IMR-90 (cell line): ENCODE measurements around the gene TEX48. TPM values are rescaled to one million over a fixed set of nuclear protein-coding genes. Genes with fewer than 3 reads are reported as not detected.

Source experiments
- ATAC-seq: fragments of 200-7000 bp; cut with Tn5 transposase; 2 replicates; pipeline ENCODE4 v1.9.1; 2020; ENCODE audit warnings: low read depth, mild to moderate bottlenecking, moderate library complexity
- BruUV-seq: library from RNA; stranded (reverse); fragments of 400-500 nt; replicated peaks from 2 replicates; lab custom pipeline; 2021; lab: Mats Ljungman, UMichigan
- CTCF ChIA-PET: fragments of 300-600 bp; formaldehyde crosslinking; extraction: SDS; loops from one replicate; lab custom pipeline; 2021; ENCODE audit warnings: antibody characterized with exemption; lab: Yijun Ruan, JAX
- POLR2A ChIA-PET: fragments of 300-600 bp; sonication (Branson Sonifier 250); formaldehyde crosslinking; loops from one replicate; lab custom pipeline; 2022; ENCODE audit warnings: antibody characterized with exemption; ENCODE audit not compliant: unreplicated experiment; lab: Charles Lee
- DNase-seq: peaks from one replicate; pipeline ENCODE4 v3.0.0; 2013
- H2AFZ ChIP-seq: replicated peaks from 2 replicates; pipeline ENCODE3; 2013; ENCODE audit warnings: low read length, mild to moderate bottlenecking; ENCODE audit not compliant: poor library complexity
- H2AK5ac ChIP-seq: 2 replicates; pipeline ENCODE4 v1.6.1; 2013; ENCODE audit warnings: low read depth, low read length, inconsistent platforms
- H2AK9ac ChIP-seq: replicated peaks from 2 replicates; pipeline ENCODE3; 2013; ENCODE audit warnings: mild to moderate bottlenecking, low read depth, low read length, moderate library complexity; ENCODE audit not compliant: poor library complexity
- H2BK120ac ChIP-seq: 2 replicates; pipeline ENCODE4 v1.6.1; 2013; ENCODE audit warnings: low read depth, low read length, inconsistent platforms
- H2BK15ac ChIP-seq: 3 replicates; pipeline ENCODE4 v1.6.1; 2013; ENCODE audit warnings: low read depth, low read length, inconsistent platforms
- H2BK20ac ChIP-seq: 2 replicates; pipeline ENCODE4 v1.6.1; 2013; ENCODE audit warnings: low read depth, mild to moderate bottlenecking, inconsistent platforms, low read length, moderate library complexity
- H2BK5ac ChIP-seq: 2 replicates; pipeline ENCODE4 v1.6.1; 2013; ENCODE audit warnings: mild to moderate bottlenecking, low read depth, low read length, inconsistent platforms; ENCODE audit not compliant: poor library complexity, severe bottlenecking
- H3K14ac ChIP-seq: replicated peaks from 2 replicates; pipeline ENCODE4 v1.6.1; 2013; ENCODE audit warnings: low read depth, low read length, inconsistent platforms
- H3K18ac ChIP-seq: 2 replicates; pipeline ENCODE4 v1.6.1; 2013; ENCODE audit warnings: low read depth, low read length, control low read depth
- H3K23ac ChIP-seq: 2 replicates; pipeline ENCODE4 v1.6.1; 2013; ENCODE audit warnings: low read depth, low read length, inconsistent platforms
- H3K27ac ChIP-seq: 2 replicates; pipeline ENCODE4 v1.5.1; 2013; ENCODE audit warnings: mild to moderate bottlenecking, control low read depth, low read length; ENCODE audit not compliant: insufficient read depth
- H3K27me3 ChIP-seq: 2 replicates; pipeline ENCODE4 v1.6.1; 2013; ENCODE audit warnings: low read length; ENCODE audit not compliant: control insufficient read depth, insufficient read depth
- H3K36me3 ChIP-seq: 2 replicates; pipeline ENCODE4 v1.6.1; 2013; ENCODE audit warnings: low read length, mixed read lengths; ENCODE audit not compliant: control insufficient read depth, insufficient read depth
- H3K4ac ChIP-seq: 2 replicates; pipeline ENCODE4 v1.6.1; 2013; ENCODE audit warnings: low read depth, low read length, inconsistent platforms
- H3K4me1 ChIP-seq: 2 replicates; pipeline ENCODE4 v1.6.1; 2013; ENCODE audit warnings: low read length, mixed read lengths; ENCODE audit not compliant: control insufficient read depth, insufficient read depth
- H3K4me2 ChIP-seq: 2 replicates; pipeline ENCODE4 v1.6.1; 2013; ENCODE audit warnings: low read depth, mild to moderate bottlenecking, control low read depth, low read length, moderate library complexity
- H3K4me3 ChIP-seq: 2 replicates; pipeline ENCODE4 v1.5.1; 2013; ENCODE audit warnings: low read depth, mild to moderate bottlenecking, control low read depth, low read length, moderate library complexity; ENCODE audit not compliant: insufficient read depth
- H3K56ac ChIP-seq: 2 replicates; pipeline ENCODE4 v1.6.1; 2013; ENCODE audit warnings: low read length, inconsistent platforms; ENCODE audit not compliant: insufficient read depth; ENCODE audit errors: extremely low read depth
- H3K79me1 ChIP-seq, 2 experiments: 2 replicates each; pipeline ENCODE4 v1.6.1; 2013; ENCODE audit warnings: low read length in 2 of 2, inconsistent platforms in 1 of 2, low read depth in 1 of 2
- H3K9ac ChIP-seq: 2 replicates; pipeline ENCODE4 v1.6.1; 2013; ENCODE audit warnings: low read depth, low read length, control low read depth
- H3K9me1 ChIP-seq: 2 replicates; pipeline ENCODE4 v1.6.1; 2013; ENCODE audit warnings: low read length, inconsistent platforms; ENCODE audit not compliant: insufficient read depth
- H3K9me3 ChIP-seq: 2 replicates; pipeline ENCODE4 v1.6.1; 2013; ENCODE audit warnings: low read length; ENCODE audit not compliant: control insufficient read depth, insufficient read depth
- H4K20me1 ChIP-seq: 2 replicates; pipeline ENCODE4 v1.6.1; 2013; ENCODE audit warnings: low read length, inconsistent platforms; ENCODE audit not compliant: insufficient read depth
- H4K5ac ChIP-seq: 2 replicates; pipeline ENCODE4 v1.6.1; 2013; ENCODE audit warnings: mild to moderate bottlenecking, low read depth, low read length, control low read depth
- H4K8ac ChIP-seq, 2 experiments: 2 replicates each; pipeline ENCODE4 v1.6.1; 2013; ENCODE audit warnings: low read depth in 2 of 2, low read length in 2 of 2, control low read depth in 1 of 2, inconsistent platforms in 1 of 2
- H4K91ac ChIP-seq: 2 replicates; pipeline ENCODE4 v1.6.1; 2013; ENCODE audit warnings: low read depth, low read length, inconsistent platforms; ENCODE audit not compliant: insufficient read depth
- BHLHE40 ChIP-seq: fragments of 150-350 bp; IDR thresholded peaks from 2 replicates; pipeline ENCODE4 v1.6.1; 2016; ENCODE audit warnings: mild to moderate bottlenecking, low read depth, low read length
- CEBPB ChIP-seq: IDR thresholded peaks from 2 replicates; pipeline ENCODE4 v1.6.1; 2012; ENCODE audit warnings: low read depth, low read length, improper control_type of control experiment
- CHD1 ChIP-seq: IDR thresholded peaks from 2 replicates; pipeline ENCODE4 v1.6.1; 2012; ENCODE audit warnings: low read depth, low read length, improper control_type of control experiment
- CTCF ChIP-seq: conservative IDR thresholded peaks from 2 replicates; pipeline ENCODE4 v1.5.1; 2012; ENCODE audit warnings: mild to moderate bottlenecking, low read depth, low read length, improper control_type of control experiment
- MAZ ChIP-seq: IDR thresholded peaks from 2 replicates; pipeline ENCODE4 v1.6.1; 2012; ENCODE audit warnings: low read depth, mild to moderate bottlenecking, low read length, improper control_type of control experiment, moderate library complexity, borderline replicate concordance
- MXI1 ChIP-seq: IDR thresholded peaks from 2 replicates; pipeline ENCODE4 v1.6.1; 2012; ENCODE audit warnings: low read depth, mild to moderate bottlenecking, low read length, moderate library complexity, borderline replicate concordance
- NFE2L2 ChIP-seq: fragments of 150-350 bp; IDR thresholded peaks from 2 replicates; pipeline ENCODE4 v1.6.1; 2016; ENCODE audit warnings: low read depth, mild to moderate bottlenecking, low read length
- POLR2A ChIP-seq: IDR thresholded peaks from 2 replicates; pipeline ENCODE4 v1.6.1; 2012; ENCODE audit warnings: mild to moderate bottlenecking, low read depth, low read length
- RAD21 ChIP-seq: IDR thresholded peaks from 2 replicates; pipeline ENCODE4 v1.6.1; 2012; ENCODE audit warnings: low read length, improper control_type of control experiment
- RCOR1 ChIP-seq: IDR thresholded peaks from 2 replicates; pipeline ENCODE4 v1.6.1; 2012; ENCODE audit warnings: mild to moderate bottlenecking, low read length, improper control_type of control experiment; ENCODE audit not compliant: insufficient replicate concordance
- RFX5 ChIP-seq: IDR thresholded peaks from 2 replicates; pipeline ENCODE4 v1.8.0; 2012; ENCODE audit warnings: low read depth, mild to moderate bottlenecking, low read length, moderate library complexity
- SMC3 ChIP-seq: fragments of 150-350 bp; IDR thresholded peaks from 2 replicates; pipeline ENCODE4 v1.6.1; 2016; ENCODE audit warnings: low read depth, mild to moderate bottlenecking, antibody characterized with exemption, low read length, moderate library complexity
- WGBS, 2 experiments: methylation state at CpG; one replicate each; pipeline versions ENCODE4 v1.1.5 to v1.1.7; 2013; ENCODE audit warnings: missing lambda C conversion rate in 2 of 2; ENCODE audit not compliant: insufficient read length in 1 of 2; ENCODE audit errors: extremely low coverage in 2 of 2; 5-methylcytosine and 5-hydroxymethylcytosine counted together
- dilution Hi-C: fragments of 300-500 bp; cut with HindIII; formaldehyde crosslinking; loops from one replicate; pipeline ENCODE4 v1.14.3; 2018; ENCODE audit warnings: low sequenced_read_pairs; ENCODE audit not compliant: unreplicated experiment
- in situ Hi-C: fragments of 300-500 bp; cut with MboI; formaldehyde crosslinking; loops from 3 replicates; pipeline ENCODE4 v1.14.3; 2019; ENCODE audit warnings: low sequenced_read_pairs, inconsistent platforms, mixed read lengths
- intact Hi-C: fragments of 100-400 bp; cut with micrococcal nuclease; formaldehyde crosslinking; loops from 2 replicates; pipeline ENCODE4 v1.10.0; 2022
- polyA plus RNA-seq, 3 experiments: library from polyadenylated mRNA; depleted of rRNA; stranded (reverse); fragments of >200 nt; gene quantifications; 2 replicates each; pipeline ENCODE4 v1.2.3, GENCODE V29; 2012; ENCODE audit warnings: low replicate concordance in 1 of 3
- total RNA-seq: library from RNA; depleted of rRNA; stranded (reverse); fragments of >200 nt; gene quantifications from 2 replicates; pipeline ENCODE4 v1.2.3, GENCODE V29; 2012
- TF ChIP-seq, protein P1 (sequence below): fragments of 150-350 bp; IDR thresholded peaks from 2 replicates; pipeline ENCODE4 v1.6.1; 2017; ENCODE audit warnings: mild to moderate bottlenecking, antibody characterized with exemption, low read length, low read depth
- TF ChIP-seq, protein P2 (sequence below): fragments of 150-350 bp; IDR thresholded peaks from 2 replicates; pipeline ENCODE4 v1.6.1; 2016; ENCODE audit warnings: low read depth, mild to moderate bottlenecking, low read length, moderate library complexity, borderline replicate concordance

TEX48 gene
- total and polyA plus RNA-seq, 2 of the 4 experiments (the other 2 are of a cell fraction), result not detected

- no peak overlapping the region for H4K8ac ChIP-seq
- H2BK15ac ChIP-seq, result no peak overlapping the region
- no peak overlapping the region for H2BK5ac ChIP-seq
- H3K27me3 ChIP-seq, result no peaks in the 10 kb centered on the region
- no TSS peak for BruUV-seq
- H3K4me3 ChIP-seq, result no peak overlapping the region
- POLR2A ChIA-PET, result interaction anchor here (0.7 kb wide), 1 partner anchor 29 kb away, joined by 6 read pairs; the partner anchor contains the start of gene ATP6V1G1
- no peak overlapping the region for H3K27ac ChIP-seq
- DNase-seq (no peak), ATAC-seq (no peak)
- H3K14ac ChIP-seq, result no peak overlapping the region
- no peak overlapping the region for H4K5ac ChIP-seq
- H3K9ac ChIP-seq, result no peak overlapping the region
- H3K9me3 ChIP-seq, result no peaks in the 10 kb centered on the region
- peaks cover 17 to 22% of the 10 kb centered on the region in 2 experiments for H3K79me1 ChIP-seq
- in situ Hi-C loops, result no loop called here
- peaks cover 21% of the 10 kb centered on the region for H3K9me1 ChIP-seq
- no peak overlapping the region for H3K56ac ChIP-seq
- no peak overlapping the region for H2BK120ac ChIP-seq
- no peak overlapping the region for H3K18ac ChIP-seq
- peaks cover 4% of the 10 kb centered on the region; the same call in 1 of the 2 replicates for H4K20me1 ChIP-seq
- no peak overlapping the region for H2AFZ ChIP-seq
- no peak overlapping the region for H3K4me2 ChIP-seq
- no CpG with 5 or more reads among the region's 4 CpGs for WGBS, 2 experiments
- H4K91ac ChIP-seq, result no peak overlapping the region
- peaks cover 3% of the 10 kb centered on the region; the same call in 1 of the 2 replicates for H3K36me3 ChIP-seq
- TF ChIP-seq, protein P1, sequence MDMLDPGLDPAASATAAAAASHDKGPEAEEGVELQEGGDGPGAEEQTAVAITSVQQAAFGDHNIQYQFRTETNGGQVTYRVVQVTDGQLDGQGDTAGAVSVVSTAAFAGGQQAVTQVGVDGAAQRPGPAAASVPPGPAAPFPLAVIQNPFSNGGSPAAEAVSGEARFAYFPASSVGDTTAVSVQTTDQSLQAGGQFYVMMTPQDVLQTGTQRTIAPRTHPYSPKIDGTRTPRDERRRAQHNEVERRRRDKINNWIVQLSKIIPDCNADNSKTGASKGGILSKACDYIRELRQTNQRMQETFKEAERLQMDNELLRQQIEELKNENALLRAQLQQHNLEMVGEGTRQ, result no peak
- no peak for TF ChIP-seq CTCF
- no peak for TF ChIP-seq POLR2A
- no peak for TF ChIP-seq CHD1
- TF ChIP-seq RFX5, result no peak
- TF ChIP-seq BHLHE40, result no peak
- no peak for TF ChIP-seq MXI1
- no peak for TF ChIP-seq RCOR1
- TF ChIP-seq RAD21, result no peak
- no peak for TF ChIP-seq NFE2L2
- no peak for TF ChIP-seq MAZ
- TF ChIP-seq SMC3, result no peak
- TF ChIP-seq, protein P2, sequence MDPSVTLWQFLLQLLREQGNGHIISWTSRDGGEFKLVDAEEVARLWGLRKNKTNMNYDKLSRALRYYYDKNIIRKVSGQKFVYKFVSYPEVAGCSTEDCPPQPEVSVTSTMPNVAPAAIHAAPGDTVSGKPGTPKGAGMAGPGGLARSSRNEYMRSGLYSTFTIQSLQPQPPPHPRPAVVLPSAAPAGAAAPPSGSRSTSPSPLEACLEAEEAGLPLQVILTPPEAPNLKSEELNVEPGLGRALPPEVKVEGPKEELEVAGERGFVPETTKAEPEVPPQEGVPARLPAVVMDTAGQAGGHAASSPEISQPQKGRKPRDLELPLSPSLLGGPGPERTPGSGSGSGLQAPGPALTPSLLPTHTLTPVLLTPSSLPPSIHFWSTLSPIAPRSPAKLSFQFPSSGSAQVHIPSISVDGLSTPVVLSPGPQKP, result no peak
- TF ChIP-seq CEBPB, result no peak
- dilution Hi-C loops, result no loop called here
- CTCF ChIA-PET, result interaction anchor here (0.7 kb wide), 1 partner anchor 200 kb away, joined by 3 read pairs; no protein-coding TSS in a partner anchor
- H2AK5ac ChIP-seq, result no peak overlapping the region
- H3K4ac ChIP-seq, result no peak overlapping the region
- intact Hi-C loops, result no loop called here
- no peak overlapping the region for H3K23ac ChIP-seq
- no peak overlapping the region for H2BK20ac ChIP-seq
- H2AK9ac ChIP-seq, result no peak overlapping the region
- peaks cover 17% of the 10 kb centered on the region for H3K4me1 ChIP-seq
These were observed 65.1 kb downstream of the TEX48 start for GRCh38 chr9:114616684-114617520.
